SH-SY5Y (cell line): Measurements from ENCODE around the gene REPIN1.

Experiments used
- GATA2 ChIP-seq: IDR thresholded peaks from 2 replicates; pipeline ENCODE4 v1.6.1; 2011; ENCODE audit warnings: mild to moderate bottlenecking, low read depth, low read length
- GATA3 ChIP-seq: IDR thresholded peaks from 2 replicates; pipeline ENCODE4 v1.6.1; 2011; ENCODE audit warnings: low read depth, mild to moderate bottlenecking, low read length, moderate library complexity

GRCh38 chr7:150370612-150371071 lies 2.0 kb downstream of the REPIN1 start:
- TF ChIP-seq GATA3 (no peak), GATA2 (no peak)
